Upper lobe of right lung (tissue), 1 donor: Measurements from ENCODE around the gene RNASEL. TPM values are rescaled to one million over a fixed set of nuclear protein-coding genes. Genes with fewer than 3 reads are reported as not detected.

ENCODE experiments used
- ATAC-seq: fragments of 200-7000 bp; cut with Tn5 transposase; one replicate; pipeline ENCODE4 v1.9.1; 2020; ENCODE audit warnings: mild to moderate bottlenecking, moderate library complexity
- DNase-seq: peaks from one replicate; pipeline ENCODE4 v3.0.0-alpha.2; 2020
- H3K27ac ChIP-seq: fragments of 200-600 bp; one replicate; pipeline ENCODE4 v1.8.0; 2022
- H3K27me3 ChIP-seq: fragments of 200-600 bp; one replicate; pipeline ENCODE4 v1.8.0; 2022; ENCODE audit warnings: mild to moderate bottlenecking
- H3K36me3 ChIP-seq: fragments of 200-600 bp; one replicate; pipeline ENCODE4 v1.8.0; 2022
- H3K4me1 ChIP-seq: fragments of 200-600 bp; one replicate; pipeline ENCODE4 v1.8.0; 2022
- H3K4me3 ChIP-seq: fragments of 200-600 bp; one replicate; pipeline ENCODE4 v1.8.0; 2022; ENCODE audit warnings: mild to moderate bottlenecking
- H3K9me3 ChIP-seq: fragments of 200-600 bp; one replicate; pipeline ENCODE4 v1.8.0; 2022
- intact Hi-C: fragments of 100-400 bp; cut with DNase I; formaldehyde crosslinking; loops from one replicate; pipeline ENCODE4 v1.11.0; 2022
- total RNA-seq: library from RNA; stranded (reverse); fragmentation: NEBNext Ultra II Directional; extraction: Animal tissue kit (Norgen Biotek cat#: 25700); gene quantifications from one replicate; pipeline ENCODE4 v1.2.1, GENCODE V29; 2021
- TF ChIP-seq, protein P1 (sequence below): fragments of 200-600 bp; IDR thresholded peaks from one replicate; pipeline ENCODE4 v1.8.0; 2022; ENCODE audit warnings: antibody characterized with exemption
- donor health status: DM: no; HTN: yes; CAD: no; lungs with severe emphysema.

Gene RNASEL
- total RNA-seq, 1 donor from 2014 or later = 12.8 TPM

GRCh38 chr1:182598296-182598695, 9.2 kb upstream of the RNASEL start:
- Histone ChIP-seq H3K27ac (no peak overlapping the region), H3K9me3 (no peaks in the 10 kb centered on the region), H3K4me1 (peaks cover 24% of the 10 kb centered on the region), H3K36me3 (peaks cover 19% of the 10 kb centered on the region), H3K27me3 (no peaks in the 10 kb centered on the region), H3K4me3 (no peak overlapping the region)
- intact Hi-C loops = no loop called here
- no peak for ATAC-seq
- TF ChIP-seq, protein P1, sequence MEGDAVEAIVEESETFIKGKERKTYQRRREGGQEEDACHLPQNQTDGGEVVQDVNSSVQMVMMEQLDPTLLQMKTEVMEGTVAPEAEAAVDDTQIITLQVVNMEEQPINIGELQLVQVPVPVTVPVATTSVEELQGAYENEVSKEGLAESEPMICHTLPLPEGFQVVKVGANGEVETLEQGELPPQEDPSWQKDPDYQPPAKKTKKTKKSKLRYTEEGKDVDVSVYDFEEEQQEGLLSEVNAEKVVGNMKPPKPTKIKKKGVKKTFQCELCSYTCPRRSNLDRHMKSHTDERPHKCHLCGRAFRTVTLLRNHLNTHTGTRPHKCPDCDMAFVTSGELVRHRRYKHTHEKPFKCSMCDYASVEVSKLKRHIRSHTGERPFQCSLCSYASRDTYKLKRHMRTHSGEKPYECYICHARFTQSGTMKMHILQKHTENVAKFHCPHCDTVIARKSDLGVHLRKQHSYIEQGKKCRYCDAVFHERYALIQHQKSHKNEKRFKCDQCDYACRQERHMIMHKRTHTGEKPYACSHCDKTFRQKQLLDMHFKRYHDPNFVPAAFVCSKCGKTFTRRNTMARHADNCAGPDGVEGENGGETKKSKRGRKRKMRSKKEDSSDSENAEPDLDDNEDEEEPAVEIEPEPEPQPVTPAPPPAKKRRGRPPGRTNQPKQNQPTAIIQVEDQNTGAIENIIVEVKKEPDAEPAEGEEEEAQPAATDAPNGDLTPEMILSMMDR = no peak
- DNase-seq = no peak

- no peak overlapping the region for H3K4me3 ChIP-seq
- H3K9me3 ChIP-seq = no peaks in the 10 kb centered on the region
- H3K36me3 ChIP-seq = peaks cover 16% of the 10 kb centered on the region
- H3K27me3 ChIP-seq = no peaks in the 10 kb centered on the region
- no peak for ATAC-seq
- no peak for DNase-seq
- TF ChIP-seq, protein P1 = no peak
- intact Hi-C loops = no loop called here
- no peak overlapping the region for H3K27ac ChIP-seq
- H3K4me1 ChIP-seq = peaks cover 19% of the 10 kb centered on the region
Measured at GRCh38 chr1:182596934-182597333, 7.9 kb upstream of the RNASEL start.

- Histone ChIP-seq H3K4me1 (peaks cover 11% of the 10 kb centered on the region), H3K4me3 (no peak overlapping the region), H3K36me3 (peaks cover 8% of the 10 kb centered on the region), H3K9me3 (no peaks in the 10 kb centered on the region), H3K27ac (no peak overlapping the region), H3K27me3 (no peaks in the 10 kb centered on the region)
- TF ChIP-seq, protein P1 = peak; percentile 89
- ATAC-seq (peak; percentile 89), DNase-seq (peak; percentile 74)
- intact Hi-C loops = no loop called here
Measured at GRCh38 chr1:182595641-182596240, 6.7 kb upstream of the RNASEL start.

DNA sequence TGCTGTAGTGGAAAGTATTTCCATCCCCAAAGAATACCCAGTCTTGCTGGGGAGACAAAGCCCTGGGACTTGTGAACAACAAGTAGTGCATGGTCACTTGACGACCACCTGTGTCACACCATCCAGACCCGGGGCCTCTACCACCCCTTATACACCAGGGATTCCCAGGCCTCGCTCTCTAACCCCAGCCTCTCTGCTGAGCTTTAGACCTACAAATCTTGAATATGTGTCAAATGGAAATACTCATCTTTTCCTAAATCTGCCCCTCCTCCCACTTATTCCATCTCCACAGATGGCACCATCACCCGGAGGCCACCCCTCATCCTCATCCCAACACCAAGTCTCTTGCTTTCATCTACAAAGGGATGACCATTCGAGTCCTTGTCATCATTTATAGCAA, 875 bp upstream of the RNASEL start:
- H3K27ac ChIP-seq = no peak overlapping the region

DNA sequence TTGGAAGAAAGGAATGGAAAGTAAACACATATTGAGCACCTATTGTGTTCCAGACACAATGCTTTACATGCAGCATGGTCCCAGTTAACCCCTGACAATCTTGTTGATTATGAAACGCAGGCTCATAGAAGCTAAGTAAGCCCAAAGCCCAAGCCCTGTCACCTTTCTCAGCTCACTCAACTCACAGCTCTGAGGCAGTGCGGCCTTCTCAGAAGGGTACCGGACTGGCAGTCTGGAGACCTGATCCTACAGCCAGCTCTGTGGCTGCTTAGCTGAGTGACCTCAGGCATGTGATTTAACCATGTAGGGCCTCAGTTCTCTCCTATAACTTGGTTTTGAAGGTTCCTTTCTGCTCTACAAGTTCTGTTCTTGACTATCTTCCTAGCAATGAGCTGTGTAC, 464 bp upstream of the RNASEL start:
- Histone ChIP-seq H3K4me1 (peaks cover 20% of the 10 kb centered on the region), H3K27me3 (no peaks in the 10 kb centered on the region), H3K36me3 (no peaks in the 10 kb centered on the region), H3K9me3 (no peaks in the 10 kb centered on the region), H3K27ac (peak overlapping the region; percentile 99), H3K4me3 (peak overlapping the region; percentile 82)
- TF ChIP-seq, protein P1 = no peak
- intact Hi-C loops = no loop called here
- ATAC-seq (no peak), DNase-seq (no peak)

More for the DNA sequence above, 875 bp upstream of the RNASEL start:
- intact Hi-C loops = no loop called here
- Histone ChIP-seq H3K36me3 (no peaks in the 10 kb centered on the region), H3K4me1 (peaks cover 16% of the 10 kb centered on the region), H3K9me3 (no peaks in the 10 kb centered on the region), H3K27me3 (no peaks in the 10 kb centered on the region), H3K4me3 (no peak overlapping the region)
- no peak for ATAC-seq
- DNase-seq = no peak
- TF ChIP-seq, protein P1 = no peak
